ENCODE data around the gene NFAT5.

- TF ChIP-seq CTCF (IDR thresholded peaks at IDR 0.05) (no peak), POLR2AphosphoS5 (IDR thresholded peaks at IDR 0.05) (no peak)
Measured at GRCh38 chr16:69535123-69536050, 30.4 kb upstream of the NFAT5 start.

All from prostate gland (tissue), 2 donors.